Peyer's patch (tissue), 4 donors: ENCODE results near the gene RIPPLY1.

Experiments
- CTCF ChIP-seq, 6 experiments: fragments of 450-650 bp in 4 of 6; fragments of 200-600 bp in 2 of 6; sonication (generic) in 1 of 6; IDR thresholded peaks; one replicate each; pipeline ENCODE4 v1.5.1; 2017 to 2019; ENCODE audit warnings: antibody characterized with exemption in 6 of 6, mild to moderate bottlenecking in 3 of 6, moderate library complexity in 1 of 6
- POLR2A ChIP-seq, 2 donors: fragments of 450-650 bp; IDR thresholded peaks; one replicate each; pipeline ENCODE4 v1.5.1; 2017; ENCODE audit warnings: antibody characterized with exemption in 2 of 2, mild to moderate bottlenecking in 2 of 2, moderate library complexity in 2 of 2

- TF ChIP-seq CTCF (IDR thresholded peaks at IDR 0.05) (no peak), POLR2A (IDR thresholded peaks at IDR 0.05) (no peak)
Measured at GRCh38 chrX:106894978-106895452, 8.1 kb downstream of the RIPPLY1 start.
